Activated CD4-positive, alpha-beta memory T cell treated with anti-CD3 and anti-CD28 coated beads, Interleukin-2, amount 10 ng/mL, durations not matched to agents 7 days and 5 days (primary cell): ENCODE data around the gene GPR4. TPM values are rescaled to one million over a fixed set of nuclear protein-coding genes. Genes with fewer than 3 reads are reported as not detected.

ENCODE experiments used
- CTCF ChIA-PET: fragments of 350-600 bp; sonication (Branson Sonifier 250); formaldehyde crosslinking; loops from one replicate; lab custom pipeline; 2021; ENCODE audit warnings: antibody characterized with exemption, inconsistent platforms; lab: Charles Lee
- POLR2A ChIA-PET: fragments of 350-600 bp; sonication (Branson Sonifier 250); formaldehyde crosslinking; loops from one replicate; lab custom pipeline; 2021; ENCODE audit warnings: antibody characterized with exemption; lab: Charles Lee
- DNase-seq: peaks from one replicate; pipeline ENCODE4 v3.0.0-alpha.2; 2020
- H3K27ac Mint-ChIP-seq: one replicate; pipeline ENCODE4 v1.8.0; 2021; ENCODE audit warnings: mild to moderate bottlenecking, mixed read lengths
- H3K27me3 Mint-ChIP-seq: one replicate; pipeline ENCODE4 v1.8.0; 2021; ENCODE audit warnings: mixed read lengths
- H3K36me3 Mint-ChIP-seq: one replicate; pipeline ENCODE4 v1.8.0; 2021; ENCODE audit warnings: low read depth, mixed read lengths
- H3K4me1 Mint-ChIP-seq: one replicate; pipeline ENCODE4 v1.8.0; 2021; ENCODE audit warnings: mixed read lengths
- H3K4me3 Mint-ChIP-seq: one replicate; pipeline ENCODE4 v1.8.0; 2021; ENCODE audit warnings: mild to moderate bottlenecking, mixed read lengths
- H3K9me3 Mint-ChIP-seq: one replicate; pipeline ENCODE4 v1.8.0; 2021; ENCODE audit warnings: mixed read lengths
- total RNA-seq, 2 experiments: library from RNA; stranded (reverse); gene quantifications; one replicate each; pipeline ENCODE4 v1.2.3, GENCODE V29; 2021

The GPR4 gene
- total RNA-seq, 2 experiments from 2014 or later, result not detected

DNA sequence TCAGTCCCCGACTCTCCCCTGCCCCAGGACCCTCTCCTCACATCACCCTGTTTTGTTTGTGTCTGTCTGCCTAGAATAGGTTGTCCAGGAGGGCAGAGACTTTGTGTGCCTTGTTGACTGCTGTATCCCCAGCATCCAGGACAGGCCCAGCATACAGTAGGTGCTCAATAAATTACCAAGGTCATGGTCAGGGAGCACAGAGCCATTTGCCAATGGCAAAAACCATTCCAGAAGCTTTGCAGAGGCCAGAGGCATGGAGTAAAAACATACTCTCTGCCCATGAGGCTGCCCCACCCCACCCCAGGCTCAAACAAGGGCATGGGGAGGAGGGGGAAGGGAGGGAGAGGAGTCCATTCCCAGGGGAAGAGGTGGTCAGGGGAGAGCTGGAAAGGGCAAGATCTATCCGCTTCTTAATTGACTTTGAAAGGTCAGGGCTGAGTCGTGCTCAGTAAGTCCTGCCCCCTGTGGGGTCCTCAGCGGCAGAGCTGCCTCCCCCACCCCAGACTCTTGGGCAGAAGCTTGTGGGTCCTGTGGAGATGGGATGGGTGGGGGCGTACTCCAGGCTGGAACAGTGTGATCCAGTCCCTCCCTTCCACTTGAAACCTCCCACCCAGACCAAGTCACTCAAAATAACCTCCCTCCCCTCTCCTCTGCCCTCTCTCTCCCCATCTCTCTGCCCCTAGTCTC is 4.4 kb downstream of the GPR4 start:
- Mint-ChIP-seq H3K4me3 (no peak overlapping the region), H3K36me3 (no peaks in the 10 kb centered on the region), H3K27ac (no peak overlapping the region), H3K27me3 (peaks cover 72% of the 10 kb centered on the region), H3K4me1 (peaks cover 23% of the 10 kb centered on the region), H3K9me3 (no peaks in the 10 kb centered on the region)
- CTCF ChIA-PET, result interaction anchor here (1.6 kb wide), 1 partner anchor 39 kb away, joined by 3 read pairs; no protein-coding TSS in a partner anchor
- DNase-seq, result no peak
- POLR2A ChIA-PET, result no interaction called here

DNA sequence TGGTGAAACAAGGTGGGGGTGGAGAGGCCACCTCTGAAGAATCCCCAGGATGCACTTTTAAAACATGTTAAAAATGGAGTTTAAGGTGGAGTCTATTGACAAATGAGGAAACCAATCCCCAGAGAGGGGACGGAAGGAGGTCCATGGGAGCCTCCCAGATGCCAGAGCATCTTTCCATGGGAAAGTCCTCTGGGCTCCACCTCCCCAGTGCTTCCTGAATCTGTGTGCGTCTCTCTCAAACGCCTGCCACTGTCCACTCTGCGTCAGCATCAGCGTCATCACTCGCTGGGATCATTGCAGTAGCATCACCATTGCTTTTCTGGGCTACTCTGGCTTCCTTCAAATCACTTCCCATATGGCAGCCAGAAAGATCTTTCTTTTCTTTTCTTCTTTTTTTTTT is 6.2 kb downstream of the GPR4 start:
- ChIA-PET POLR2A (interaction anchor here (1.2 kb wide), 1 partner anchor 45 kb away, joined by 4 read pairs; no protein-coding TSS in a partner anchor), CTCF (interaction anchor here (1.4 kb wide), 1 partner anchor 50 kb away, joined by 3 read pairs; no protein-coding TSS in a partner anchor)
- H3K9me3 Mint-ChIP-seq, result no peaks in the 10 kb centered on the region
- no peak for DNase-seq
- H3K4me1 Mint-ChIP-seq, result peaks cover 30% of the 10 kb centered on the region
- H3K27me3 Mint-ChIP-seq, result peaks cover 67% of the 10 kb centered on the region
- no peaks in the 10 kb centered on the region for H3K36me3 Mint-ChIP-seq
- no peak overlapping the region for H3K4me3 Mint-ChIP-seq
- no peak overlapping the region for H3K27ac Mint-ChIP-seq

DNA sequence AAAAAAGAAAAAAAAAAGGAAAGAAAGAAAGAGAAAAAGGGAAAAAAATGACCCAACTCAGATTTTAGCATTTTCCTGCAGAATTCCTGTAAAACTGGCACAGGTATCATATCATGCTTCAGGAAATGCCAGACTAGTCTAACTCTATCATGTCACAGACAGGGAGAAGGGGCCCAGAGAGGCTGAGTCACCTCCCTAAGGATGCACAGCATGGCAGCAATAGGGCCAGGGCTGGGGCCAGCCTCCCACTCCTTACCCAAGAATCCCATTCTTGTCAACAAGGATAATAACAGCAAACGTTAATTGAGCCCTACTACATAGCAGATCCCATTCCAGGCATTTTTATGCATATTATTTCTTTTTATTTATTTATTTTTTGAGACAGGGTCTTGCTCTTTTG is 8.5 kb downstream of the GPR4 start:
- ChIA-PET POLR2A (no interaction called here), CTCF (interaction anchor here (0.7 to 1.9 kb wide), 5 partner anchors 9 to 89 kb away, joined by 3 to 11 read pairs (median 5); partner anchors contain the start of gene GPR4)
- no peaks in the 10 kb centered on the region for H3K36me3 Mint-ChIP-seq
- H3K4me3 Mint-ChIP-seq, result no peak overlapping the region
- H3K4me1 Mint-ChIP-seq, result peaks cover 24% of the 10 kb centered on the region
- no peak overlapping the region for H3K27ac Mint-ChIP-seq
- no peaks in the 10 kb centered on the region for H3K9me3 Mint-ChIP-seq
- peaks cover 58% of the 10 kb centered on the region for H3K27me3 Mint-ChIP-seq
- DNase-seq, result no peak

DNA sequence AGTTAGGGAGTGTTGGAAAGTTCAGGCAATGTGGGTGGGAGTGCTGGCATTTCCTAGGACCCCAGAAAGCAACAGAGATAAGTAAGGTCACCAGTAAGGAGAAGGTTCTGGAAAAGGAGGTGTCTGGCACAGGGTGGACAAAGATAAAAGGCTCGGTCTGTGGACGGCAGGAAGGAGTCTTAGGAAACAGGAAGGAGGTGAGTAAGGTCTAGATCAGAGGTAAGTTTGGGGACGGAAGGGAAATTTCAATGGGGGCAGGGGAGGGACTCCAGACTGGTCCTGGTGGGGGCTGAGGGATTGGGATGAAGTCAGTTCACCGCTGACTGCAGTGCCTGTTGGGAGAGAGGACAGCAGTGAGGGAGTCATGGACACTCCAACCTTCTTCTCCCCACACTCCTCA is 9.6 kb downstream of the GPR4 start:
- DNase-seq, result no peak
- Mint-ChIP-seq H3K36me3 (no peaks in the 10 kb centered on the region), H3K27ac (no peak overlapping the region), H3K9me3 (no peaks in the 10 kb centered on the region), H3K4me1 (peaks cover 18% of the 10 kb centered on the region), H3K27me3 (peaks cover 47% of the 10 kb centered on the region), H3K4me3 (no peak overlapping the region)
- ChIA-PET POLR2A (no interaction called here), CTCF (interaction anchor here (0.9 to 2.2 kb wide), 3 partner anchors 10 to 50 kb away, joined by 3 to 19 read pairs (median 8); partner anchors contain the start of gene GPR4)

DNA sequence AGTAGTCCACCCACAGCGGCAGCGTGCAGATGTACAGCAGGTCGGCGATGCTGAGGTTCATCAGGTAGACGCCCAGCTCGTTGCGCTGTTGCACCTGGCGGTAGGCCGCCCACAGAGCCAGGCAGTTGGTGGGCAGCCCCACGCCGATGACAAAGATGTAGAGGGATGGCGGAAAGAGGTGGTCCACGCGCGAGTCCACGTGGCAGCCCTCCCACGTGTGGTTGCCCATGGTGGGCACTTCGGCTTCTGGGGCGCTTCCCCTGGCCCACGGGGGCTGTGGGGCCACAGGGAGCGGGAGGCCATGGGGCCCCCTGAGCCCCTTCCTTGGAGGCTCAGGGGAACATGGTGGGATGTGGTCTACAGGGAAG is 10.4 kb downstream of the GPR4 start:
- no peaks in the 10 kb centered on the region for H3K9me3 Mint-ChIP-seq
- H3K27ac Mint-ChIP-seq, result no peak overlapping the region
- DNase-seq, result no peak
- POLR2A ChIA-PET, result interaction anchor here (1.9 kb wide), 1 partner anchor 51 kb away, joined by 6 read pairs; no protein-coding TSS in a partner anchor
- H3K4me3 Mint-ChIP-seq, result no peak overlapping the region
- no peaks in the 10 kb centered on the region for H3K36me3 Mint-ChIP-seq
- peaks cover 39% of the 10 kb centered on the region for H3K27me3 Mint-ChIP-seq
- CTCF ChIA-PET, result interaction anchor here (1.0 to 2.2 kb wide), 2 partner anchors 50 to 101 kb away, joined by 4 to 19 read pairs; partner anchors contain the start of genes QPCTL and SNRPD2
- peaks cover 18% of the 10 kb centered on the region for H3K4me1 Mint-ChIP-seq

DNA sequence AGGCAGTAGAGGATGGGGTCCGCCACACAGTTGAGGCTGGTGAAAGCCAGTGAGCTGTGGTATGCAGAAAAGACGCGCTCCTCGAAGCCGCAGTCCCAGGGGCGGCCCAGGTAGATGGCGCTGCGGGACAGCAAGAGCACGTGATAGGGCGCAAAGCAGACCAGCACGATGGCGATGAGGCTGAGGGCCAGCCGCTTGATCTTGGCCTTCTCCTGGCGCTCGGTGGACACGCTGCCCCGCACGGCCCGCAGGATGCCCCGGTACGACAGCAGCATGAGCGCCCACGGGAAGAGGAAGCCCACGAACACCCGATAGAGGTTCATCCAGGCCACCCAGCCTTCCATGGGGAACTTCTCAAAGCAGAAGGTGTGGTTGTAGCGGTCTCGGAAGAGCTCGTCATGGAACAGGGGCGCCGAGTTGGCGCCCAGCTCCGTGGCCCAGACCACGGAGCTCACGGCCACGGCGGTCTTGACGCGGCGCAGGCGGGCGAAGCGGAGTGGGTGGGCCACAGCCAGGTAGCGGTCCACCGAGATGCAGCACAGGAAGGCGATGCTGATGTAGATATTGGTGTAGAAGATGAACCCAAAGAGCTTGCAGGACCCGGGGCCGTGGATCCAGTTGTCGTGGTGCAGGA is 10.9 kb downstream of the GPR4 start:
- no peaks in the 10 kb centered on the region for H3K9me3 Mint-ChIP-seq
- no peak overlapping the region for H3K4me3 Mint-ChIP-seq
- H3K36me3 Mint-ChIP-seq, result no peaks in the 10 kb centered on the region
- peaks cover 34% of the 10 kb centered on the region for H3K27me3 Mint-ChIP-seq
- ChIA-PET CTCF (interaction anchor here (0.6 to 2.2 kb wide), 4 partner anchors 40 to 313 kb away, joined by 3 to 19 read pairs (median 4); partner anchors contain the start of genes QPCTL and SNRPD2), POLR2A (interaction anchor here (1.9 kb wide), 1 partner anchor 52 kb away, joined by 6 read pairs; no protein-coding TSS in a partner anchor)
- H3K27ac Mint-ChIP-seq, result no peak overlapping the region
- peaks cover 18% of the 10 kb centered on the region for H3K4me1 Mint-ChIP-seq
- peak; percentile 55 for DNase-seq

DNA sequence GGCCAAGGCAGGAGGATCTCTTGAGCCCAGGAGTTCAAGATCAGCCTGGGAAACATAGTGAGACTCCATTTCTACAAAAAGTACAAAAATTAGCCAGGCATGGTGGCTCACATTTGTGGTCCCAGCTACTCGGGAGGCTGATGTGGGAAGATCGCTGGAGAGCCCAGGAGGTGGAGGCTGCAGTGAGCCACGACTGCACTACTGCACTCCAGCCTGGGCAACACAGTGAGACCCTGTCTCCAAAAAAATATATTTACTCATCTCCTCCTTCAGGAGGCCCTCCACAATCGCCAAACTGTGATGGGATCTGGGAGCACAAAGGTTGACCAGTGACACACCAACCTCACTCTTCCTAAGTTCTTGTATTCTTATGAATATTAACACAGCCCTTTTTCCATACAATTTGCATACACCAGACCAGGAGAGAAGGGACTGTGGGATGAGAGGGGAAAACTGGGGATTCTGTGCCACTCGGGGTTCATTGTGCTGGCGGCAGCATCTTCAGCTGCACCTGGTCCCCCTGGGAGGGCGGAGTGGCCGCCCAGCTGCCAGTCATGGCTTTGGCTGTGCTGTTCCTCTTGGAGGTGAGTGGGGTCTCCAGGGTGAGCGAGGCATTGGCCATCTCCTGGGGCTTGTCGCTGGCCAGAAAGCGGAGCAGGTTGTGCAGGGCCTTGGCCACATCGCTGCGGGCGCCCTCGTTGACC is 11.6 kb downstream of the GPR4 start:
- POLR2A ChIA-PET, result interaction anchor here (1.9 kb wide), 1 partner anchor 52 kb away, joined by 6 read pairs; no protein-coding TSS in a partner anchor

DNA sequence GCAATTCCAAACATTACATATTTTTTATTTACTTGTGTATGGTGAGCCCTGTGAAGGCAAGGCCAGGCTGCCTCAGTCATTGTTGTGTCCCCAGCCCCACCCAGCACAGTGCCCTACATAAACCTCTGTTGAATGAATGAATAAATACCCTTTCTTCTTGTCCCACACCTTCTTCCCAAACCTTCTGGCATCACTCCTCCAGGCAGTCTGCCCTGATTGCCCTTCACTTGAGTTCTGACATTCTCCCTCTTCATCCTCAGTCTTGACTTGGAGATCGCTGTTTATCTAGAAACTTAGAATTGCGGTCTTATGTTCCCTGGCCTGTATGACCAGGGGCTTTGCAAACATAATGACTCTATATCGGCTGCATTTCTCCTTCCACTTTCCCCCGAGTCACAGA is 12.2 kb downstream of the GPR4 start:
- Mint-ChIP-seq H3K27ac (no peak overlapping the region), H3K4me3 (no peak overlapping the region), H3K36me3 (no peaks in the 10 kb centered on the region), H3K27me3 (peaks cover 24% of the 10 kb centered on the region), H3K9me3 (no peaks in the 10 kb centered on the region), H3K4me1 (peaks cover 26% of the 10 kb centered on the region)
- POLR2A ChIA-PET, result no interaction called here
- CTCF ChIA-PET, result interaction anchor here (1.3 kb wide), 1 partner anchor 92 kb away, joined by 3 read pairs; no protein-coding TSS in a partner anchor
- no peak for DNase-seq

More for the DNA sequence above, 11.6 kb downstream of the GPR4 start:
- no peak for DNase-seq
- Mint-ChIP-seq H3K27ac (no peak overlapping the region), H3K36me3 (no peaks in the 10 kb centered on the region), H3K9me3 (no peaks in the 10 kb centered on the region), H3K27me3 (peaks cover 28% of the 10 kb centered on the region), H3K4me3 (no peak overlapping the region), H3K4me1 (peaks cover 19% of the 10 kb centered on the region)
- CTCF ChIA-PET, result interaction anchor here (0.6 to 2.2 kb wide), 4 partner anchors 40 to 313 kb away, joined by 3 to 19 read pairs (median 4); partner anchors contain the start of genes QPCTL and SNRPD2

DNA sequence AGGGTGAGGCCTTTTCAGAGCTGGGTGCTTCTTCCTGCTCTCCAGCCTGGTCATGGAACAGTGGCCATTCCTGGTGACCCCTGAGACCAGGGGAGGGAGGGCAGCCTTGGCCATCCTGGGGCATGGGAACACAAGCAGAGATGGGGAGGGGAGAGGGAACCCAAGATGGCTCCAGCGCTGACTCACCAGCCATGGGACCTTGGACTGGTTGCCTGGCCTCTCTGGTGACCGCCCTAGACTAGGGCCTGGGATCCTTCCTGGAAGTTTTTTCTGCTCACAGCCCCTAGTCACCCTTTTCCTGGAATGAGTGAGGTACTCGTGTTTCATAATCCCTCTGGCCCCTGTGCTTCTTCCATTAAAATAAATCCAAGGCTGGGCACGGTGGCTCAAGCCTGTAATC is 14.1 kb downstream of the GPR4 start:
- ChIA-PET CTCF (interaction anchor here (0.9 to 1.6 kb wide), 2 partner anchors 11 to 53 kb away, joined by 3 read pairs; no protein-coding TSS in a partner anchor), POLR2A (interaction anchor here (1.0 kb wide), 1 partner anchor 54 kb away, joined by 3 read pairs; no protein-coding TSS in a partner anchor)
- peaks cover 30% of the 10 kb centered on the region for H3K4me1 Mint-ChIP-seq
- DNase-seq, result no peak
- H3K36me3 Mint-ChIP-seq, result peaks cover 7% of the 10 kb centered on the region
- H3K27me3 Mint-ChIP-seq, result peaks cover 24% of the 10 kb centered on the region
- no peaks in the 10 kb centered on the region for H3K9me3 Mint-ChIP-seq
- H3K4me3 Mint-ChIP-seq, result no peak overlapping the region
- no peak overlapping the region for H3K27ac Mint-ChIP-seq

DNA sequence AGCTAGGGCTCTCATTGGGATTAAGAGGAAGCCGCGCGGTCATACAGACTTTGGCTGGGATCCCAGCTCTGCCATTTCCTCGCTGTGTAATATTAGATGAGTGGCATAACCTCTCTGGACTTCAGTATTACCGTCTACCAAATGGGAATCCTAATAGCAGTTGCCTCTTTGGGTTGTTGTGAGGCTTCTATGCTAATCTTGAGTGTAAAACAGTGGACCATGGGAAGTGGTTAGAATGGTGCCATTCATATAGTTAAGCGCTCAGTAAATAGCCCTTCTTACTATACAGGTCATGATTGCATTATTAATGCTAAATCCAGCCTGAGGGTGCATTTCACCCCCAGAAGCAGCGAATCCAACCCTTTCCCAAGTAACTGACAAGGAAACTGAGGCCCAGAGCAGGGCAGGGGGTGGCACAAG is 16.8 kb downstream of the GPR4 start:
- Mint-ChIP-seq H3K27ac (peak overlapping the region; percentile 91), H3K4me3 (peak overlapping the region; percentile 96), H3K27me3 (peaks cover 11% of the 10 kb centered on the region), H3K4me1 (peaks cover 22% of the 10 kb centered on the region), H3K9me3 (no peaks in the 10 kb centered on the region), H3K36me3 (peaks cover 17% of the 10 kb centered on the region)
- DNase-seq, result no peak
- ChIA-PET POLR2A (interaction anchor here (1.0 to 2.8 kb wide), 8 partner anchors 20 to 117 kb away, joined by 3 to 16 read pairs (median 7); partner anchors contain the start of genes EML2, FOSB and PPM1N), CTCF (interaction anchor here (1.0 to 4.2 kb wide), 3 partner anchors 57 to 107 kb away, joined by 3 to 23 read pairs (median 3); partner anchors contain the start of gene QPCTL)

DNA sequence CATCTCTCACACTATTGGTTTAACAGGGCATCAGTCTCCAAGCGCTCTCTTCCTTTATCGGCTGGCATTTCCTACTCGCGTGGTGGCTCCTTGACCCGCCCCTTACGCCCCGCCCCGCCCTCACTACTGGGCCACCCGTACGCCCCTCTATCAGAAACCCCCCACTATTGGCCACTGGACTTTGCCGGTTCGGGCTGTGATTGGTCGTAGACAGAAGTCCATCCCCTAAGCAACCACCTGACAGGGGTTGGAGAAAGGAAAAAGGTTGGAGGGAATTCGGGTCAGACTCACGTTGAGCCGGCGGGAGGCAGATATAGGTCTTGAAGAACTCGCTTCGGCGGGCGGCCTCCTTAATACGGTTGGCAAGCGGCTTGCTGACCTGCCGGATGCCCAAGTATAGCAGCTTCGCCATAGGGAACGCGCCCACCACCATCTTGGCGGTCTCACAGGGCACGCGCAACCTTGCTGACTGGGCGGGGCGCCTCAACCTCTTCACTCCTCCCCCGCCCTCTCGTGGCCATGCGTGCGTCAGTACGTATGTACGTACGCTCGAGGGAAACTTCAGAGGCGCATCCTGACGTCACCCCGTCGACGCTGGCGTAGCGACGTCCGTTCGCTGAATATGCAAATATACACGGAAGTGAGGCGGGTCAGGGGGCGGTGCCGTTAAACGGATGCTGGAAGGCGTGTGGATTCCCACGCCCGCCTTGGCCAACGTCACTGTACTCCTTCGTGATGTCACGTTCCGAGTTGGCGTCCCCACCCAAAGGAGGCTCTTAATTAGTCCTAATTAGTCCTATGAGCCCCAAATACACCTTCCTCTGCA is 17.5 kb downstream of the GPR4 start, which contains the start of gene OPA3:
Gene OPA3 (minus strand): TSS at position 471 of the 826 bp plus-strand sequence. CDS start 38 bp downstream, at position 433.
- CTCF ChIA-PET, result interaction anchor here (1.0 to 4.2 kb wide), 7 partner anchors 13 to 108 kb away, joined by 3 to 23 read pairs (median 6); partner anchors contain the start of gene QPCTL
- Mint-ChIP-seq H3K4me3 (peak within 1 kb of the TSS; percentile 96), H3K4me1 (peaks cover 22% of the 10 kb centered on the region), H3K27ac (peak within 1 kb of the TSS; percentile 91), H3K27me3 (peaks cover 5% of the 10 kb centered on the region), H3K36me3 (peaks cover 17% of the 10 kb centered on the region), H3K9me3 (no peaks in the 10 kb centered on the region)
- POLR2A ChIA-PET, result interaction anchor here (1.0 to 2.8 kb wide), 14 partner anchors 21 to 116 kb away, joined by 3 to 16 read pairs (median 4); partner anchors contain the start of genes EML2, FOSB, PPM1N and QPCTL
- DNase-seq, result peak; percentile 100
